Hematopoietic multipotent progenitor cell treated with erythropoietin and hydrocortisone succinate and interleukin-3 and kit ligand, for 15 days (in vitro differentiated cells): ENCODE results near the gene URI1.
"Not testable (repeated sequence)": the region's sequence is repeated elsewhere in the genome, so short reads cannot be mapped to it uniquely, and the experiment has no call there.

ENCODE experiments used
- DNase-seq: peaks from one replicate; pipeline ENCODE4 v3.0.0-alpha.2; 2015; ENCODE audit warnings: low spot score

The URI1 gene

DNA sequence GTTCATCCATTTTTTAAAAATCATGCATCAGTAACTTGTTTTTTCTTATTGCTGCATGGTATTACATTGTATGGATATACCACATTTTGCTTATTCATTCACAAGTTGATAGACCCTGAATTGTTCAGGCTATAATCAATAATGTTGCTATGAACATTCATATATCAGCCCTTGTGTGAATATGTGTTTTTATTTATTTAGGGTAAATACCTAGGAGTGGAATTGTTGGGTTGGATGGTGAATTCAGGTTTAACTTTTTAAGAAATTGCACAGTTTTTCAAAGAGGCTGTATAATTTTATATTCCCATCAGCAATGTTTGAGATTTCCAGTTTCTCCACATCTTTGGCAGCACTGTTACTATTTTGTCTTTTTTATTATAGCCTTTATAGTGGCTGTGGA lies 82.1 kb downstream of the URI1 start:
- no peak for DNase-seq

DNA sequence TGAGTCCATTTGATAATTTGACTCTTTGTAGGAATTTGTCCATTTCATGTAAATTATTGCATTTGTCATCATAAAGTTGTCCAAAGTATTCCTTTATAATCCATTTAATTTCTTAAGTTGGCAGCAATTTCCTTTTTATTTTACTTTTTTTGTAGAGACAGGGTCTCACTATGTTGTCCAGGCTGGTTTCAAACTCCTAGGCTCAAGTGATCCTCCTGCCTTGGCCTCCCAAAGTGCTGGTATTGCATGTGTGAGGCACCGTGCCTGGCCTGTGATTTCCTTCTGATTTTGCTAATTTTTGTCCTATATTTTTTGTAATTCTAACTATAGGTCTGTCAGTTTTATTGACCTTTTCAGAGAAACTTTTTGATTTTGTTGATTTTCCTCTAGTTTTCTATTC lies 84.9 kb downstream of the URI1 start:
- no peak for DNase-seq

DNA sequence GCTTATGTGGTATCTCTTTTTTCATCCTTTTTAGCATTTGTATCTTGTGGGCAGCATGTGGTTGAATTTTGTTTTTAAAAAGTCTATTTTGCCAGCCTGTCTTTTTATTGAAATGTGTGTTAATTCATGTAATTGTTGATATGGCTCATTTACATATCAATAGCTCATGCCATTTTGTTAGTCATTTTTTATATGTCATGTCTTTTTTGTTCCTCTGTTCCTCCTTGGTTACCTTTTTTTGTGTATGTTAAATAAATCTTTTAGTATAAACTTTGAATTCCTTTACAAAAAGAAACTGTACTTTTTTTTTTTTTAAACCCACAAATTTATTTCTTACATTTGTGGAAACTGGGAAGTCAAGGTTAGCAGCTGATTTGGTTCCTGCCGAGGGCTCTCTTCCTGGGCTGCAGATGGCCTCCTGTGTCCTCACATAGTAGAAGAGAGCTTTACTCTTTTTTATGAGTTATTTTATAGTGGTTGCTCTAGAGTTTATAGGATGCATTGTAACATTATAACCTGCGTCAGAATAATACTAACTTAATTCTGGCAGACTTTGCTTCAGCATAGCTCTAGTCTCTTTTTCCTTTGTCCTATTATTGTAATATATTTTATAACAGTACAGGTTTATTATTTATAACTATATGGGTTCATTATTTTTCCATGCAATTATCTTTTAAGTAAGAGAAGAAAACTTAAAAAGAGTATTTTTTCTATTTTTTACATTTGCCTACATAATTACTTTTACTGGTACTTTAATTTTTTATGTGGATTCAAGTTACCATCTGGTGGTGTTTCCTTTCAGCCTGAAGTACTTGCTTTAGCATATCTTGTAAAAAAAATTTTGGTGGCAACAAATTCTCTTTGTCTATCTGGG lies 86.3 kb downstream of the URI1 start:
- no peak for DNase-seq

- no peak for DNase-seq
Measured at GRCh38 chr19:30028992-30029343, 86.9 kb downstream of the URI1 start.

- no peak for DNase-seq
Measured at GRCh38 chr19:30029721-30030510, 87.9 kb downstream of the URI1 start.

DNA sequence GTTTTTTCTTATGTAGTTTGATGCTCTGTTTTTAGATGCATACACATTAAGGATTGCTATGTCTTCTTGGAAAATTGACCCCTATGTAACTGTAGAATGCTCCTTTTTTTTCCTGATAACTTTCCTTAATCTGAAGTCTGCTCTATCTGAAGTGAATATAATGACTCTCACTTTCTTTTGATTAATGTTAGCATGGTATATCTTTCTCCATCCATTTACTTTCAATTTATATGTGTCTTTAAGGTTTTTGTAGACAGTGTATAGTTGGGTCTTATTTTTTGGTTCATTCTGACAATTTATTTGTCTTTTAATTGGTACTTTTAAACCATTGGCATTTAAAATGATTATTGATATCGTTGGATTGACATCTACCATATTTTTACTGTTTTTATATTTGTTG lies 92.3 kb downstream of the URI1 start:
- DNase-seq, result no peak

DNA sequence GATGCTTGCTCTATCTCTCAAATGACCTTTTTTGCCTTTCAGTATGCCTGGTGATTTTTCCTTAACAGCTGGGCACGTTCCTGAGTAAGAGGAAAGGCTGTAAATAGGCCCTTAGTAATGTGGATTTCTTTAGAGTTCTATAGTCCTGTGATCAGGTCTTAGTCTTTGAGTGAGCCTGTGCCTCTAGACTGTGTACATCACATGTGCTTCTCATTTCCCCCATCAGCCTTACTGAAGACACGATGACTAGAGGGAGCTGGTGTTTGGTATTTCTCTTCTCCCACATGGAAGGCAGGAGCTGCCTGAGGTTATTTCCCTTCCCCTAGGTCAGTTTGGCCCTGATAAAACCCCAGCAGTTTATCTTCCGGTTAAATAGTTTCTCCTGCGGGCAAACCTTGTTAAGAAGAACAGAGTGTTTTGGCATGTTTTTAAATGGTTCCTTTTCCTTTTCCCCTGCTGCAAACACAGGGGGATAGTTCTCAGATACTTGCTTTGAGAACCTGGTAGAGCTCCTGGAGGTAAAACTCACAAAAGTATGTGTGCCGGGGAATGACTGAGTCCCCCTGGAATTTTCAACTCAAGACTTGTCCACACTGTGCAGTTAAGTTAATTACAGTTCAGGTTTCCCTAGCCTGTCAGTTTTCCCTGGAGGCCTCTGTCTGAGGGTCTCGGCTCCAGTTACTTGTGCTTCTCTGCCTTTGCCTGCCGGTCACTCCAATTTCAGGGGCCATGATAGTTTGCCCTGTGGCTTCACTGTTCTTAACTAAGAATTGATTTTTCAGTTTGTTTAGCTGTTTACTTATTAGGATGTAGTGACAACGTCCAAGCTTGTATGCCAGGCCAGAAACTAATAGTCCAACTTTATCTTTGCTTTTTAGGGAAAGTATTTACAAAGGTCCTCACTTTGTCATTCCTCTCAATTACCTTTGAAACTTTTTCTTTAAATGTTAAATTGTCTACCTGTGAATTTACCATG lies 94.4 kb downstream of the URI1 start:
- no peak for DNase-seq

- DNase-seq, result no peak
Measured at GRCh38 chr19:30037835-30038234, 95.8 kb downstream of the URI1 start.

GRCh38 chr19:30041931-30042330 lies 99.9 kb downstream of the URI1 start:
- not testable (repeated sequence) for DNase-seq

GRCh38 chr19:30043008-30043407 lies 101.0 kb downstream of the URI1 start:
- not testable (repeated sequence) for DNase-seq

GRCh38 chr19:30044273-30045248 lies 102.5 kb downstream of the URI1 start:
- DNase-seq, result no peak

DNA sequence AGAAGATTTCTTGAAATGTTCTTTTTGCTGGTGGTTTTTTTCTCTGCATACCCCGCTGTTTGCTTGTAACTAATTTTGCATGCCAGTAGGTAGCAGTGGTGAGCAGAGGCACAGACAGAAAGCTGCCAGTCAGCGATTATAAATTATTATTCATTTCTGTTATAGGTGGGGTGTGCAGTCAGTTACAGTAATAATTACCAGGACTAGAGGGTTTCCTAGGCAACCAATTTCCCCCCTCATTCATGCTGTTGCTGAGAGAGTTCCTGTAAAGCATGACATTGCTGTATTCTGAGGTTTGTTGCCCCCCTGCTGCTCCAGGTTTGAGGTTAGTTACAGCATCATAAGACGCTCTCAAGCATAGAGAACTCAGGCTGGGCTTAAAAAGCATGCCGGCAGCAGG lies 104.5 kb downstream of the URI1 start:
- DNase-seq, result no peak

DNA sequence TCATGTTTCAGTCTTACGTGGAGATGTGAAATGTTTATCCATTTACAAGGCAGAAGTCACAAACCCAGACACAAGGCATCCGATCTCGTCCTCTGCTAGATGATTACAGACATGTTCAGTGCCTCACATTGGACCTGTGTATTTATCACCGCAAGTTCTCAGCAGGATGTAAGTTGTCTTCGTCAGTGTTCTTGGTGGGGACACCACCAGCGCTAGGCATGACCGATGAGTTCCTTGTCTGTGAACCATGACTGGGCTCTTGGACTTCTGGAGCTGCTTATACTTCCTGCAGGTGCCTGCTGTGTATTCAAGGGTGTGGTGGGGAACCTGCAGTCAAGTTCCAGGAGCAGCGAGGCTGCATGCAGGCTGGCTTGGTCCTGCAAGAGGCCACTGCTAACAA lies 105.4 kb downstream of the URI1 start:
- DNase-seq, result no peak

- DNase-seq, result no peak
Measured at GRCh38 chr19:30049226-30049625, 107.2 kb downstream of the URI1 start.

- DNase-seq, result no peak
Measured at GRCh38 chr19:30049846-30050667, 108.0 kb downstream of the URI1 start.

DNA sequence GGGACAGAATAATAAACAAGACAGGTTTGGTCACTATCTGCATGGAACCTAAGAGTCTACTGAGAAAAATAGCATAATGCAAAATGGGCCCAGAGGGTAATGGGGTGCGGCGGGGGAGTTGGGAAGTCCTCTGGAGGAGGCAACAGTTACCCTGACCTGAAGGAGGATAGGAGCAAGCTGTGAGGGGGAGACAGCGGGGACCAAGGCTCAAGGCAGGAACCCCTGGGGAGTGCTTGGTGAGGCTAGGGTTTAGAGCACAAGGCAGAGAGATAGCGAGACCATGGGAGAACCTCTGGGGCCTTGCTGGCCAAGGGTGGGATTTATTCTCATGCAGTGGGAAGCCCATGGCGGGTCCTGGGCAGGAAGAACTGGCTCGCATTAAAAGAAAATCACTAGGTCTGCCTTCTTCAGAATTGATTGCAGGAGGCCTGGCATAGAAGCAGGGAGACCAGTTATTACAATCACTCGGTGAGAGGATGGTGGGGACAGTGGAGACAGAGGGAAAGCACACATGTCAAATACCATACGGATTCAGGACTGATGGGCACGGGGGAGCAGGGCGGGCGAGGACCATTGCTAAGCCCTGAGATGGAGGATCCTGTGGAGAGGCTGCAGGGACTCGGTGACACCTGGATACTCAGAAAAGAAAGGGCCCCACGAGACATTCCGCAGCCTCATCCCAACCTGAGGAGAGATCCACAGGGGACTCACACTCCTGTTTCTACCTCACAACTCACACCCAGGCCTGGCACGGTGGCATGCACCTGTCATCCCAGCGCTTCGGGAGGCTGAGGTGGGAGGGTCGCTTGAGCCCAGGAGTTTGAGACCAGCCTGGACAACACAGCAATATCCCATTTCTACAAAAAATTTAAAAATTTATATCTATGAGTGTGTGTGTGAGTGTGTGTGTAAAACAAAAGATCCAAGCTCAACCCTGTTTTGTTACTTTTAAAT lies 110.4 kb downstream of the URI1 start:
- DNase-seq, result no peak

- no peak for DNase-seq
Measured at GRCh38 chr19:30053558-30053957, 111.5 kb downstream of the URI1 start.

DNA sequence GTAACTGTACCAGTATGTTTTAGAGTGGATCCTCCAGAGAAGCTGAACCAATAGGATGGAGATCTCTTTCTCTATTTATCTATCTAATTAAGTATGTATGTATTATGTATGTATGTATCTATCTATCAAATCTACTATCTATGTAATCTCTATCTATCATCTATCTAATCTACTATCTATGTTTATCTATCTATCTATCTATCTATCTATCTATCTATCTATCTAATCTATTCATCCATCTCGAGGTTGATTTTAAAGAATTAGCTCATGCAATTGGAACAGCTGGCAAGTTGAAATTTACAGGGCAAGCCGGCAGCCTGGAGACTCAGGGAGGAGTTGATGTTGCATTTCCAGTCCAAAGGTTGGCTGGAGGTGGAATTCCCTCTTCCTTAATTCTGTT lies 112.2 kb downstream of the URI1 start:
- DNase-seq, result no peak

DNA sequence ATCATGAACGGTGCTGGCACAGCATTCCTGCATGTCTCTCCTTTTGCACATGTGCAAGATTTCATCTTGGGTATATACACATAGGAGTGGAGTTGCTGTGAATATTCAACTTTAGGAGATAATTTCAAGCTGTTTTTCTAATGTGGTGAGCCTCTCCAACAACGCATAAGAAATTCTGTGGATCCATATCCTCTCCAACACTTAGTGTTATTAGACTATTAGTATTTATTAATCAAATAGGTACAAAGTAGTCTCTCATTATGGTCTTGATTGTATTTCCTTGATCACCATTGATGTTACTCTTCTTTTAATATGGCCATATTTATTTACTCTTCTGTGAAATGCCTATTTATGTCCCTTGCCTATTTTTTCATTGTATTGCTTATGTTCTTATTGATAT lies 114.5 kb downstream of the URI1 start:
- no peak for DNase-seq
